C4-2B (cell line): ENCODE results near the gene SNX8.

ENCODE experiments used
- CTCF ChIP-seq: fragments of 450-650 bp; conservative IDR thresholded peaks from 2 replicates; pipeline ENCODE4 v1.5.1; 2017; ENCODE audit warnings: mild to moderate bottlenecking
- ZFX ChIP-seq: fragments of 450-650 bp; IDR thresholded peaks from 2 replicates; pipeline ENCODE4 v1.6.1; 2017

- TF ChIP-seq CTCF, result no peak
- no peak for TF ChIP-seq ZFX
Observed at GRCh38 chr7:2230226-2230625, 84.0 kb downstream of the SNX8 start.
